Measurements from ENCODE around the gene IL16.
"Not testable (repeated sequence)": the region's sequence is repeated elsewhere in the genome, so short reads cannot be mapped to it uniquely, and the experiment has no call there.

The IL16 gene

GRCh38 chr15:81196576-81197254 lies at the start of gene IL16:
TSS of gene IL16 (plus strand) at chr15:81196879. CDS start at chr15:81225400, 28,521 bp downstream.
- H3K4me1 Mint-ChIP-seq, result no peaks in the 10 kb centered on the region
- DNase-seq, result no peak
- no peak within 1 kb of the TSS for H3K27ac Mint-ChIP-seq
- H3K27me3 Mint-ChIP-seq, result peaks cover 9% of the 10 kb centered on the region
- no peaks in the 10 kb centered on the region for H3K36me3 Mint-ChIP-seq (ENCODE audit: low read depth)
- ATAC-seq, result no peak
- no peaks in the 10 kb centered on the region for H3K9me3 Mint-ChIP-seq
- no peak within 1 kb of the TSS for H3K4me3 Mint-ChIP-seq

GRCh38 chr15:81151389-81151788 lies 45.3 kb upstream of the IL16 start:
- no peak for DNase-seq

GRCh38 chr15:81152339-81152738 lies 44.3 kb upstream of the IL16 start:
- Mint-ChIP-seq H3K9me3 (no peaks in the 10 kb centered on the region), H3K4me3 (no peak overlapping the region), H3K4me1 (no peaks in the 10 kb centered on the region), H3K27me3 (no peaks in the 10 kb centered on the region), H3K27ac (no peak overlapping the region), H3K36me3 (ENCODE audit: low read depth) (no peaks in the 10 kb centered on the region)
- ATAC-seq, result no peak
- DNase-seq, result no peak

More at GRCh38 chr15:81151389-81151788, 45.3 kb upstream of the IL16 start:
- H3K27me3 Mint-ChIP-seq, result no peaks in the 10 kb centered on the region
- H3K4me3 Mint-ChIP-seq, result no peak overlapping the region
- no peak for ATAC-seq
- no peaks in the 10 kb centered on the region for H3K9me3 Mint-ChIP-seq
- H3K4me1 Mint-ChIP-seq, result no peaks in the 10 kb centered on the region
- no peak overlapping the region for H3K27ac Mint-ChIP-seq
- no peaks in the 10 kb centered on the region for H3K36me3 Mint-ChIP-seq (ENCODE audit: low read depth)

GRCh38 chr15:81152799-81153198 lies 43.9 kb upstream of the IL16 start:
- H3K4me3 Mint-ChIP-seq, result no peak overlapping the region
- H3K9me3 Mint-ChIP-seq, result no peaks in the 10 kb centered on the region
- no peak overlapping the region for H3K27ac Mint-ChIP-seq
- H3K36me3 Mint-ChIP-seq (ENCODE audit: low read depth), result no peaks in the 10 kb centered on the region
- no peak for ATAC-seq
- DNase-seq, result no peak
- H3K4me1 Mint-ChIP-seq, result no peaks in the 10 kb centered on the region
- H3K27me3 Mint-ChIP-seq, result no peaks in the 10 kb centered on the region

GRCh38 chr15:81155375-81156218 lies 41.1 kb upstream of the IL16 start:
- H3K27ac Mint-ChIP-seq, result no peak overlapping the region
- peaks cover 1% of the 10 kb centered on the region for H3K27me3 Mint-ChIP-seq
- H3K36me3 Mint-ChIP-seq (ENCODE audit: low read depth), result no peaks in the 10 kb centered on the region
- no peak overlapping the region for H3K4me3 Mint-ChIP-seq
- H3K9me3 Mint-ChIP-seq, result no peaks in the 10 kb centered on the region
- no peaks in the 10 kb centered on the region for H3K4me1 Mint-ChIP-seq
- ATAC-seq (no peak), DNase-seq (no peak)

GRCh38 chr15:81156324-81156723 lies 40.4 kb upstream of the IL16 start:
- peaks cover 7% of the 10 kb centered on the region for H3K4me1 Mint-ChIP-seq
- H3K4me3 Mint-ChIP-seq, result no peak overlapping the region
- ATAC-seq, result no peak
- H3K27me3 Mint-ChIP-seq, result peaks cover 2% of the 10 kb centered on the region
- H3K9me3 Mint-ChIP-seq, result no peaks in the 10 kb centered on the region
- no peak overlapping the region for H3K27ac Mint-ChIP-seq
- no peak for DNase-seq
- H3K36me3 Mint-ChIP-seq (ENCODE audit: low read depth), result no peaks in the 10 kb centered on the region

- Mint-ChIP-seq H3K27ac (no peak overlapping the region), H3K27me3 (peaks cover 2% of the 10 kb centered on the region), H3K9me3 (no peaks in the 10 kb centered on the region), H3K4me1 (peaks cover 17% of the 10 kb centered on the region), H3K4me3 (no peak overlapping the region), H3K36me3 (ENCODE audit: low read depth) (no peaks in the 10 kb centered on the region)
- no peak for ATAC-seq
- DNase-seq, result no peak
Measured at GRCh38 chr15:81157195-81157938, 39.3 kb upstream of the IL16 start.

- no peak overlapping the region for H3K4me3 Mint-ChIP-seq
- H3K36me3 Mint-ChIP-seq (ENCODE audit: low read depth), result no peaks in the 10 kb centered on the region
- no peak overlapping the region for H3K27ac Mint-ChIP-seq
- peaks cover 20% of the 10 kb centered on the region for H3K4me1 Mint-ChIP-seq
- no peaks in the 10 kb centered on the region for H3K9me3 Mint-ChIP-seq
- peaks cover 2% of the 10 kb centered on the region for H3K27me3 Mint-ChIP-seq
- no peak for DNase-seq
- ATAC-seq, result no peak
Measured at GRCh38 chr15:81157939-81158223, 38.8 kb upstream of the IL16 start.

- H3K9me3 Mint-ChIP-seq; DNase-seq; H3K27me3 Mint-ChIP-seq; H3K27ac Mint-ChIP-seq; H3K4me3 Mint-ChIP-seq; ATAC-seq; H3K36me3 Mint-ChIP-seq (ENCODE audit: low read depth): not testable (repeated sequence)
- H3K4me1 Mint-ChIP-seq, result peaks cover 20% of the 10 kb centered on the region
Measured at GRCh38 chr15:81158561-81158960, 38.1 kb upstream of the IL16 start.

- Mint-ChIP-seq H3K36me3 (ENCODE audit: low read depth) (no peaks in the 10 kb centered on the region), H3K4me1 (peaks cover 25% of the 10 kb centered on the region), H3K4me3 (no peak overlapping the region), H3K27ac (peak overlapping the region; percentile 23), H3K9me3 (no peaks in the 10 kb centered on the region), H3K27me3 (peaks cover 4% of the 10 kb centered on the region)
- no peak for DNase-seq
- peak; percentile 5 for ATAC-seq
Measured at GRCh38 chr15:81160312-81161159, 36.1 kb upstream of the IL16 start.

GRCh38 chr15:81161160-81161673 lies 35.5 kb upstream of the IL16 start:
- no peaks in the 10 kb centered on the region for H3K9me3 Mint-ChIP-seq
- peak; percentile 75 for ATAC-seq
- peak overlapping the region; percentile 77 for H3K27ac Mint-ChIP-seq
- H3K36me3 Mint-ChIP-seq (ENCODE audit: low read depth), result no peaks in the 10 kb centered on the region
- H3K4me3 Mint-ChIP-seq, result peak overlapping the region; percentile 38
- H3K4me1 Mint-ChIP-seq, result peaks cover 25% of the 10 kb centered on the region
- H3K27me3 Mint-ChIP-seq, result peaks cover 4% of the 10 kb centered on the region
- DNase-seq, result peak; percentile 13

GRCh38 chr15:81161851-81162250 lies 34.8 kb upstream of the IL16 start:
- DNase-seq (peak; percentile 12), ATAC-seq (peak; percentile 61)
- Mint-ChIP-seq H3K27ac (peak overlapping the region; percentile 77), H3K36me3 (ENCODE audit: low read depth) (no peaks in the 10 kb centered on the region), H3K9me3 (no peaks in the 10 kb centered on the region), H3K4me3 (peak overlapping the region; percentile 38), H3K4me1 (peaks cover 25% of the 10 kb centered on the region), H3K27me3 (peaks cover 4% of the 10 kb centered on the region)

- no peaks in the 10 kb centered on the region for H3K9me3 Mint-ChIP-seq
- H3K27me3 Mint-ChIP-seq, result peaks cover 6% of the 10 kb centered on the region
- H3K27ac Mint-ChIP-seq, result peak overlapping the region; percentile 6
- no peak for ATAC-seq
- H3K4me3 Mint-ChIP-seq, result no peak overlapping the region
- no peak for DNase-seq
- peaks cover 25% of the 10 kb centered on the region for H3K4me1 Mint-ChIP-seq
- H3K36me3 Mint-ChIP-seq (ENCODE audit: low read depth), result no peaks in the 10 kb centered on the region
Measured at GRCh38 chr15:81163961-81164800, 32.5 kb upstream of the IL16 start.

Measured in activated naive CD8-positive, alpha-beta T cell treated with anti-CD3 and anti-CD28 coated beads, Interleukin-2, amount 50 U/mL, for 24 hours (primary cell).